ENCODE results near the gene FGF16. TPM values are rescaled to one million over a fixed set of nuclear protein-coding genes. Genes with fewer than 3 reads are reported as not detected.
"Not testable (repeated sequence)": the region's sequence is repeated elsewhere in the genome, so short reads cannot be mapped to it uniquely, and the experiment has no call there.

The FGF16 gene
- total RNA-seq (2014; rRNA removed; shearing (Covaris generic)) (0.22 TPM in 1 of 2 replicates, not detected in the other), polyA plus RNA-seq (2016; fragmentation: Nextera tagmentation; extraction: Ambion mirVana) (not detected in 2 replicates)

- H3K4me1 ChIP-seq (ENCODE audit: insufficient read depth) = peaks cover 22% of the 10 kb centered on the region
- H3K4me2 ChIP-seq (ENCODE audit: unreplicated experiment) = peak within 1 kb of the TSS; percentile 73
- H3K9me2 ChIP-seq (ENCODE audit: insufficient read depth) = no peaks in the 10 kb centered on the region
- H3F3A ChIP-seq (ENCODE audit: insufficient read depth) = peaks cover 13% of the 10 kb centered on the region; the same call in 1 of the 2 replicates
- no peak within 1 kb of the TSS for H3K27ac ChIP-seq
- DNase-seq = peak; percentile 57
- no peaks in the 10 kb centered on the region for H4K20me1 ChIP-seq (ENCODE audit: insufficient read depth)
- H3K4me3 ChIP-seq = peak within 1 kb of the TSS; percentile 48
- in situ Hi-C loops (cut with MboI) = no loop called here
- H3K9ac ChIP-seq = peak within 1 kb of the TSS; percentile 49
- TF ChIP-seq EZH2phosphoT487 (IDR thresholded peaks at IDR 0.05; ENCODE audit: insufficient read depth, low read depth) = no peak
- no peak for TF ChIP-seq EZH2 (IDR thresholded peaks at IDR 0.05; ENCODE audit: insufficient read depth, poor library complexity, severe bottlenecking)
- no peaks in the 10 kb centered on the region for H3K27me3 ChIP-seq (replicated peaks; ENCODE audit: insufficient read depth)
- H2AFZ ChIP-seq = peak within 1 kb of the TSS; percentile 63
- 10 to 15% methylated on average over 25 to 31 of the region's 48 CpGs for WGBS, 2 experiments (ENCODE audit: low coverage in 1 of 2, low lambda C conversion rate in 2 of 2, missing lambda C conversion rate in 2 of 2)
- no peaks in the 10 kb centered on the region for H3K79me2 ChIP-seq (ENCODE audit: insufficient read depth)
- H3K9me3 ChIP-seq (ENCODE audit: low read depth) = no peaks in the 10 kb centered on the region
- H3K36me3 ChIP-seq (ENCODE audit: low read depth) = no peaks in the 10 kb centered on the region
Observed at GRCh38 chrX:77446908-77447652, at the start of gene FGF16. TSS of gene FGF16 (plus strand) at chrX:77447389. CDS start at chrX:77447675, 286 bp downstream.

GRCh38 chrX:77398330-77398954 lies 48.7 kb upstream of the FGF16 start:
- no peak for DNase-seq

DNA sequence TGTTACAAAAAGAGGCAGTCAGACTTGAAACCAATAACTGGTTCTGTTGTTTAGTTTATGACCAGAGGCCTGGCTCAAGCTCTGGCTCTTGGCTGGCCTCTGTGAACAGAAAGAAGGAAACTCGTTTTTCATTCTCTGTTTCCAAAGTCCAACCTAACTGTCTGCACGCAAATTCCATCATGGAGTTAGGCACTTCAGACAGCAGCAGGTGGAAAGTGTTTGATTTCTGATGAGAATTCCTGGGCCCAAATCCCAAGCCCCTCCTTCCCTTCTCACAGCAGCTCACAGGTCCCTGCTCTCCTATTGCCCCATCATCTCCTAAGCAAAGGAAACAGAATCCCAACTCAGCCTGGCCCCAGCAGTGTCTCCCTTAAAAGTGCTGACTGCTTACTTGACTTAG lies 42.8 kb upstream of the FGF16 start:
- Histone ChIP-seq H3K9me2 (ENCODE audit: insufficient read depth) (no peaks in the 10 kb centered on the region), H4K20me1 (ENCODE audit: insufficient read depth) (no peaks in the 10 kb centered on the region), H3K9me3 (ENCODE audit: low read depth) (no peaks in the 10 kb centered on the region), H3K4me3 (no peak overlapping the region), H3K9ac (no peak overlapping the region), H3K79me2 (ENCODE audit: insufficient read depth) (no peaks in the 10 kb centered on the region), H2AFZ (no peak overlapping the region), H3K27me3 (replicated peaks; ENCODE audit: insufficient read depth) (no peaks in the 10 kb centered on the region), H3K27ac (no peak overlapping the region), H3K4me1 (ENCODE audit: insufficient read depth) (no peaks in the 10 kb centered on the region), H3K4me2 (ENCODE audit: unreplicated experiment) (no peak overlapping the region), H3F3A (ENCODE audit: insufficient read depth) (no peaks in the 10 kb centered on the region), H3K36me3 (ENCODE audit: low read depth) (no peaks in the 10 kb centered on the region)
- no peak for DNase-seq
- in situ Hi-C loops (cut with MboI) = no loop called here
- TF ChIP-seq EZH2 (IDR thresholded peaks at IDR 0.05; ENCODE audit: insufficient read depth, poor library complexity, severe bottlenecking) (no peak), EZH2phosphoT487 (IDR thresholded peaks at IDR 0.05; ENCODE audit: insufficient read depth, low read depth) (no peak)
- WGBS, 2 experiments (ENCODE audit: low coverage in 1 of 2, low lambda C conversion rate in 2 of 2, missing lambda C conversion rate in 2 of 2) = 0% methylated on average over 2 of the region's 2 CpGs

More at GRCh38 chrX:77398330-77398954, 48.7 kb upstream of the FGF16 start:
- TF ChIP-seq EZH2 (IDR thresholded peaks at IDR 0.05; ENCODE audit: insufficient read depth, poor library complexity, severe bottlenecking) = no peak
- TF ChIP-seq EZH2phosphoT487 (IDR thresholded peaks at IDR 0.05; ENCODE audit: insufficient read depth, low read depth) = no peak
- Histone ChIP-seq H3K9me2 (ENCODE audit: insufficient read depth) (no peaks in the 10 kb centered on the region), H3K27me3 (replicated peaks; ENCODE audit: insufficient read depth) (no peaks in the 10 kb centered on the region), H3K79me2 (ENCODE audit: insufficient read depth) (no peaks in the 10 kb centered on the region), H2AFZ (no peak overlapping the region), H3K27ac (no peak overlapping the region), H3K36me3 (ENCODE audit: low read depth) (no peaks in the 10 kb centered on the region), H3K9me3 (ENCODE audit: low read depth) (no peaks in the 10 kb centered on the region), H3K4me3 (no peak overlapping the region), H3F3A (ENCODE audit: insufficient read depth) (no peaks in the 10 kb centered on the region), H3K4me2 (ENCODE audit: unreplicated experiment) (no peak overlapping the region), H3K9ac (no peak overlapping the region), H3K4me1 (ENCODE audit: insufficient read depth) (no peaks in the 10 kb centered on the region), H4K20me1 (ENCODE audit: insufficient read depth) (no peaks in the 10 kb centered on the region)
- in situ Hi-C loops (cut with MboI) = no loop called here
- WGBS, 2 experiments (ENCODE audit: low coverage in 1 of 2, low lambda C conversion rate in 2 of 2, missing lambda C conversion rate in 2 of 2) = 3 to 5% methylated on average over 3 of the region's 3 CpGs

GRCh38 chrX:77407821-77408220 lies 39.4 kb upstream of the FGF16 start:
- H3K4me3 ChIP-seq; H2AFZ ChIP-seq; DNase-seq; H3K4me1 ChIP-seq (ENCODE audit: insufficient read depth); H3K79me2 ChIP-seq (ENCODE audit: insufficient read depth); H3K9me2 ChIP-seq (ENCODE audit: insufficient read depth); H3K9ac ChIP-seq; H3K36me3 ChIP-seq (ENCODE audit: low read depth); H3K27ac ChIP-seq; H3F3A ChIP-seq (ENCODE audit: insufficient read depth); H4K20me1 ChIP-seq (ENCODE audit: insufficient read depth); H3K9me3 ChIP-seq (ENCODE audit: low read depth); H3K4me2 ChIP-seq (ENCODE audit: unreplicated experiment); H3K27me3 ChIP-seq (replicated peaks; ENCODE audit: insufficient read depth); in situ Hi-C loops (cut with MboI): not testable (repeated sequence)
- 0 to 5% methylated on average over 1 of the region's 1 CpG for WGBS, 2 experiments (ENCODE audit: low coverage in 1 of 2, low lambda C conversion rate in 2 of 2, missing lambda C conversion rate in 2 of 2)
